HCT116 (cell line): ENCODE data around the gene GNPTAB.
"Not testable (repeated sequence)": the region's sequence is repeated elsewhere in the genome, so short reads cannot be mapped to it uniquely, and the experiment has no call there.

Experiments
- CTCF ChIP-seq, 3 experiments: fragments of 200-600 bp in 1 of 3; sonication (generic) in 1 of 3; IDR thresholded peaks in 2 of 3; conservative IDR thresholded peaks in 1 of 3; 2 replicates each; pipeline ENCODE4 v1.5.1; 2012 to 2017; ENCODE audit warnings: low read depth in 2 of 3, low read length in 2 of 3, antibody characterized with exemption in 1 of 3, borderline replicate concordance in 1 of 3, control low read depth in 1 of 3, mild to moderate bottlenecking in 1 of 3, mixed read lengths in 1 of 3, mixed run types in 1 of 3, moderate library complexity in 1 of 3; ENCODE audit not compliant: insufficient read depth in 1 of 3
- POLR2AphosphoS5 ChIP-seq: IDR thresholded peaks from 2 replicates; pipeline ENCODE4 v1.6.1; 2011; ENCODE audit warnings: mild to moderate bottlenecking, low read depth, low read length, moderate library complexity
- RAD21 ChIP-seq: IDR thresholded peaks from 2 replicates; pipeline ENCODE4 v1.6.1; 2012; ENCODE audit warnings: low read depth, mild to moderate bottlenecking
- YY1 ChIP-seq: IDR thresholded peaks from 2 replicates; pipeline ENCODE4 v1.6.1; 2011; ENCODE audit warnings: low read length, low read depth, moderate library complexity, mild to moderate bottlenecking; ENCODE audit not compliant: insufficient replicate concordance; ENCODE audit errors: extremely low read depth

- not testable (repeated sequence) for TF ChIP-seq CTCF (IDR thresholded peaks at IDR 0.05 in 2 of 3, conservative IDR thresholded peaks at IDR 0.05 in 1 of 3; ENCODE audit: borderline replicate concordance in 1 of 3, insufficient read depth in 1 of 3, low read depth in 2 of 3, low read length in 2 of 3); POLR2AphosphoS5; YY1; RAD21
Observed at GRCh38 chr12:101856614-101857013, 25.9 kb upstream of the GNPTAB start.
